HG03565 (cell line): Measurements from ENCODE around the gene LY6G6F.

Experiments used
- ATAC-seq: cut with Tn5 transposase; IDR thresholded peaks from one replicate; pipeline ENCODE4 v1.9.1; 2021; ENCODE audit warnings: mild to moderate bottlenecking, moderate library complexity; ENCODE audit not compliant: unreplicated experiment

LY6G6F gene

GRCh38 chr6:31706599-31706998 is at the start of gene LY6G6F:
Gene LY6G6F (plus strand): TSS chr6:31706866. CDS start chr6:31706907, 41 bp downstream.
- ATAC-seq: no peak

DNA sequence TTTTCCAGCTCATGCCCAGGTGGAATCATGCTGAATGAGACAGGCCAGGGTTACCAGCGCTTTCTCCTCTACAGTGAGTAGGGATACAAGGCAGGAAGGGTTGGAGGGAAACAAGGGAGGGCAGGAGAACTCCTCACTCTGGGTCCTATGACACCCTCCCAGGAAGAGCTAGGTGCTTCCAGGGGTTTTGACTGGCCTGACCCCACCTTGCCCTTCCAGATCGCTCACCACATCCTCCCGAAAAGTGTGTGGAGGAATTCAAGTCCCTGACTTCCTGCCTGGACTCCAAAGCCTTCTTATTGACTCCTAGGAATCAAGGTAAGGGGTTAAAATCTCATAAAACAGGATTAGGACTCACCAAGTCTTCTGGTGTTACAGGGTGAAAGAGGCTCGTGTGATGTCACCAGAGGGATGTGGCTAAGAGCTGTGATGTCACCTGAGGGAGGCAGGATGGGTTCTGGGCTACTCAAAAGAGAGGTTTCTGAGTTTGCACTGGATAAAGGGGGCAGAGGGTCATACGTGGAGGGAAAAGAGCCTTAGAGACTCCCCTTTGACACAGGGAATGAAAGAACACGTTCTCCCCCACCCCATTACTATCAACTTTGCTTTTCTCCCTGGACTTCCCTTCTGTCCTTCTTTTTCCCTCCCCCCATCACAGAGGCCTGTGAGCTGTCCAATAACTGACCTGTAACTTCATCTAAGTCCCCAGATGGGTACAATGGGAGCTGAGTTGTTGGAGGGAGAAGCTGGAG is 49.1 kb upstream of the LY6G6F start:
- ATAC-seq: no peak

DNA sequence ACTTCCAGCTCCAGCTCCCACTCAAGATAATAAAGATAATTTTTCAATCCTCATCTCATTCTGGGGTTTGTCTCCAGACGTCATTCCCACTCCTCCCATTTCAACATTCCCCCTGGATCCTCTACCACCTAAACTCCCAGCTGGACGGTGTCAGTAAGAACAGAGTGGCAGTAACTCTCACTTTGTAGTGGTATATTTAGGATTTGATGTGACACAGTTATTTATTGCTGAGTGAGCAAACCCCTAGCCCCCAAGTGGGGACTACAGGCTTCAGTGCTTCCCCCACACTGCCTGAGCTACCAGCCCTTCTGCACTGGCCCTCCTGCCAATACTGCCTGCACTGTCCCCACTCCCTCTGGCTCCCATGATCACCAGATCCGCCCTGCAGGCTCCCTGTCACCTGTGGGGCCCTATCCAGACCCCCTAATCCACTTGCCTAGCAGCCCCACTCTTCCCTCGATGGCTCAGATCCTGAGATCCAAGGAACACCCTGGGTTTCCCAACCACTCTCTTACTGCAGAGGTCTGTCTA is 48.4 kb upstream of the LY6G6F start:
- ATAC-seq: no peak

DNA sequence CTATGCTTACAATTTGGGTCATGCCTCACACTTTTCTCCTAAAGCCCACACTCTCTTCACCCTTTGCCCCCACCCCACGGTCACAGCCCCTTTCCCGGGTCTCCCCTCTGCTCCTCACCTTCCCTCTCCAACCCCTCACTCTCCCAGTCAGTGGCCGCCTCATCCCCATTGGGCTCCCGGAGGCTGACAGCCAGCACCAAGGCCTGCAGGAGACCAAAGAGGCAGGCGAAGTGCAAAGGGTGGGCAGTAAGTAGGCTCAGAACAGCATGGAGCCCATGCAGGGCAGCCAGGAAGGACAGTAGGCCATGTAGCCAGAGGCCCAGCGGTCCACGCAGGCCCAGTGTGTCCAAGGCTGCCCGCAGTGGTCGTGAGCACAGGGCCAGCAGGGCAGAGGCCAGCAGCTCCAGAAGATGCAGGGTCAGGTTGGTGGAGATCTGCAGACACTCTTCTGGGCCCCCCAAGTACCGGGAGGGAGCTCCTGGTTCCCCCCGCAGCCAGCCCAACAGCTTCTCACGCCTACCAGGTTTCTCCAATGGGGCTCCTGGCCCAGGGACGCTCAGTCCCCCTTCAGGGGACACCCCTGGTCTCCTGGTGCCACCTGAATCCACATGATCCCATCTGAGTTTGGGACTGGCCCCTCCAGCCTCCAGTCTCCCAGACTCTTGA is 47.5 kb upstream of the LY6G6F start:
- ATAC-seq: no peak

- ATAC-seq: no peak
Observed at GRCh38 chr6:31659649-31660380, 46.9 kb upstream of the LY6G6F start.

DNA sequence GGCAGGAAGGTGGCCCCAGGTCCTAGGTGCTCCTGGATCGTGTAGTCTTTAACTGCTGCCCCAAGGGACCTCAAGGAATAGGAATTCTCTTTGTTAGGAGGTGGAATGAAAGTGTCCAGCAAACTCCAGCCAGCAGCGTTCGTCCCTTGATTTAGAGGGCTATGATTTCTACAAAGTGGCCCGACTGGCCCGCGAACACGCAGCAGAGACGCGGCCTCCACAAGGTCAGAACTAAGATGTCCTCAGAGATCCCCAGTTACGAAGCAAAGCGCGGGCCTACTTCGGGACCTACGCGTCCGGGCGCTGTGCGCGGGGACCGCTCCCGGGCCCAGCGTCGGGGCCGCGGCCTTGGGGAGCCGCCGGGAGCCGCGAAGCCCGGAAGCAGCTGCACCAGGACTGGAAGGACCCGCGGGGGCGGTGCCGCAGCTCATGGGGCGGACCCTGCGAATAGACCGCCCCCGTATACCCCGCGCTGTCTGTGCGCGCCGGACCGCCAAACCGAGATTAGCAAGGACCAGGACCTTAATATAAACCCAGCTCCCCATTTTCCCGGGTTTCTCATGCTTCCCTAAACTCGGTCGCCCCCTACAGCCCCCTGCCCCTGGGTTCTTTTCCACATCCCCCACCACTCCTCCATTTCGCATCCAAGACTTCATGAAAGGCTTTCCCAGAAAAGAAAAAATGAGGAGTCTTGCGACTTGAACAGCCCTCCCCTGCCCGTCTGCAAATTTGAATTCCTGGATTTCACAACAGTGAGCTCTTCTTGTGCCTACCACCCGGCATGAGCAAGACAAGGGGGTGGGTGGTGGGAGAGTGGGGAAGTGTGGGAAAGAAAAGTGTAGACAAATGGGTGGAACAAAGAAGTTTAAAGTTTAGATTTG is 46.0 kb upstream of the LY6G6F start, which contains the start of gene C6orf47:
Gene C6orf47 (minus strand): TSS at position 398 of the 881 bp plus-strand sequence. CDS start 831 bp downstream, outside the sequence.
- no peak for ATAC-seq

DNA sequence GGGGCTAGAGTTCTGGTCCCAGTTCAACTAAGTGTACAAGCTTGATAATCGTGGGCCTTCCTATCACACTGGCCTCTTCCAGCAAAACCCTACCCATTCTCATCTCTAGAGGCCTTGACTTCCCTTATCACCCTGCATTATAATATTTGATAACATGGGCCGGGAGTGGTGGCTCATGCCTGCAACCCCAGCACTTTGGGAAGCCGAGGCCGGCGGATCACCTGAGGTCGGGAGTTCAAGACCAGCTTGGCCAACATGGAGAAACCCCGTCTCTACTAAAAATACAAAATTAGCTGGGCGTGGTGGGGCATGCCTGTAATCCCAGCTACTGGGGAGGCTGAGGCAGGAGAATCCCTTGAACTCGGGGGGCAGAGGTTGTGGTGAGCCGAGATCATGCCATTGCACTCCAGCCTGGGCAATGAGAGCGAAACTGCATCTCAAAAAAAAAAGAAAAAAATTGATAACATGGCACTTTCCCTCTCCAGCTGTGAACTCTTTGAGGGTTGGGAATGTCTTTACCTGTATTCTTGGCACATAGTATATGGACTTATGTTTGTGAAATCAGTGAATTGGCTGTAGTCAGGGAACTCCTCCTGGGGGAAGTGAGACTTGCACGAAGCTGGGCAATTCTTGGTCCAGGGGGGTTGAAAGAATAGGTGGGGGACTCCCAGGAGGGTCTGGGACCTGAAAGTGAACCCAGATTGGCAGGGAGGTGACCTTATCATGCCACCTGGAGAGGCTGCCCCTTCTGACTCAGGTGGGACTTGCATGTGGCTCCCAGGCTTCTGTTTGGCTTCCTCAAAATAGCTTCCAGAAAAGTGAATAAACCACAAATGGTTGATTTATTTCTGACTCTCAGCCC is 45.2 kb upstream of the LY6G6F start:
- no peak for ATAC-seq

- no peak for ATAC-seq
Observed at GRCh38 chr6:31662124-31662723, 44.4 kb upstream of the LY6G6F start.

DNA sequence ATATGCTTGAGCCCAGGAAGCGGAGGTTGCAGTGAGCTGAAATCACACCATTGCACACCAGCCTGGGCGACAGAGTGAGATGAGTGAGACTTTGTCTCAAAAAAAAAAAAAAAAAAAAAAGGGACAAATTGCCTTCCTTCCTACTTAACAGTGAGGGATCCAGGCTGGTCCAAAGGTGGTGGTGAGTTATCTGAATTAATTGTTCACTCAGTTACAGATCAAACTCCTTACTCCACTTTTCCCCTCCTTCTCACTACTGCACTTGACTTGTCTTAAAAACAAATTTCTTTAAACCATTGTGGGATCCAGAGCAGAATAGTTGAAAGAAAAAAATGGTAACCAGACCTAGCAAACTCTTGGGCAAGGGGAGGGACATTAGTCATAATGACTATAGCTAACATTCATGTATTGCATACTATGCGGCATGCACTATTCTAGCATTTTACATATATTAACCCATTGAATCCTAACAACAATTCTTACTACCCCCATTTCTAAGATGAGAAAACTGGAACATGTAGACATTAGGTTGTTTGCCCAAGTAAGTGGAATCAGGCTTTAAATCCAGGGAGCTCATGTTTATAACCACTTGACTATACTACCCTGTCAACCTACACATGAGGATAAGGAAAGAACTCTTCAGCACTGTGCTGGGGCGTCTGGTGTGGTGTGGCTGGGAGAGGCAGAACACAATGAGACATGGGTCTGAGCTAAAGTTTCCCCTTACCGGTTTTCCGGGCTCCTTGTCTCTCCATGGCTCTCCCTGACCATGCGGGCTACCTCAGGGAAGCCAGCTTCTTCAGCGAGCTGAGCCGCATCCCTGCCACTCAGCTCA is 43.3 kb upstream of the LY6G6F start:
- no peak for ATAC-seq

GRCh38 chr6:31663961-31664789 is 42.5 kb upstream of the LY6G6F start:
- no peak for ATAC-seq

DNA sequence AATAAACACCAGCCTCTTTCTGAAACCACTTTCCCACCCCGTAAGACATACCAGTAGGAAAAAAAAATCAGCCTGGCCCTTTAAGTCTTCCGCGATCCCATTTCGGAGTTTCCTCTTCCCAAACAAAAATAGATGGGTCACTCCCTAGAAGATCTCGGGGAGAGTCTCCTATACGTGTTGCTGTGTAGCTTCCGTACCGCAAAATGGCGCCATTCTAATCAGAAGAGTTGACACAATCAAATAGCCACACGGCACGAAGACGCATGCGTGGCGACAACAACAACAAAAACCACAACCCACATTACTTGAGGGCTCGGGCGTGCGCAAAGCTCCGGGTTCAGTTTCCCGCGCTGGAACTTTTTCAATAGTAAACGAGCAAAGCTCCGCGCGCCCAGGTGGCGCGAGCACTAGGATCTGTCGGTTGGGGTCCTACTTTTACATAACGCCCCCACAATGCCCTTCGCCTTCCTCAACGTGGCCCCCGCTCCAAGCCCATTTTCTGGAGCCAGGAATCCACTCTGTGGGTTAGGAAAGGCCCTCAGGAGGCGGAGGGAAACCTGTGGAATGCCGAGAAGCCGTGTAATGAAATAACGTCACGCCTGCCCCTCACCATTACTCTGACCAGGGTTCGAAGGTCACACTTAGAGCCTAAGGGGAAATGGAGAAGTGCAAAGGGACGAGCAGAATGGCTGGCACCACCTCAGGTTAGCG is 41.7 kb upstream of the LY6G6F start, which contains the start of gene GPANK1:
Gene GPANK1 (minus strand): TSS at position 208 of the 711 bp plus-strand sequence. CDS start 519 bp downstream, outside the sequence.
- ATAC-seq: no peak

GRCh38 chr6:31665501-31666336 is 40.9 kb upstream of the LY6G6F start, which contains the start of gene CSNK2B:
Gene CSNK2B (plus strand): TSS chr6:31666080. CDS start chr6:31666832, 752 bp downstream.
- peak; percentile 78 for ATAC-seq

DNA sequence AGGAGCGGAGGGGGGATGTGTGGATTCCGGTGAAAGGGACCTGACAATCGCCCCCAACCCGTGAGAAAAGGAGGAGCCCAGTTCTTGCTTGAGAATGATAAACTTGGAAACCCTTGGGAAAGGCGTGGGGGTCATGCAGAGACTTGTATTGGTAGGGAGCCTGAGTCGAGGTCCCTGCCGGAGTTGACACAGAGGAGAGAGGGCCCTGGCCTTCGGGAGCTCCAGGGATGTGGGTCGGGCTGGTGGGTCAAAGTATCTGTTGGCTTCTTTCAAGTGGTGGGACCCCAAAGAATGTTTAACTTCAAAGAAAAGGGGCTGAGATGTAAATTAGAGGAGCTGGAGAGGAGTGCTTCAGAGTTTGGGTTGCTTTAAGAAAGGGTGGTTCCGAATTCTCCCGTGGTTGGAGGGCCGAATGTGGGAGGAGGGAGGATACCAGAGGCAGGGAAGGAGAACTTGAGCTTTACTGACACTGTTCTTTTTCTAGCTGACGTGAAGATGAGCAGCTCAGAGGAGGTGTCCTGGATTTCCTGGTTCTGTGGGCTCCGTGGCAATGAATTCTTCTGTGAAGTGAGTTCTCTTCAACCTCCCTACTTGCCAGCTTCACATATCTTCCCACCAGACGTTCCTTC is 40.2 kb upstream of the LY6G6F start:
- ATAC-seq: no peak

- ATAC-seq: no peak
Observed at GRCh38 chr6:31669676-31670075, 37.0 kb upstream of the LY6G6F start, which contains the start of gene LY6G5B. Gene LY6G5B (plus strand): TSS chr6:31669976. CDS start chr6:31670951, 975 bp downstream.
